GM18519 (cell line): ENCODE results near the gene NKD2.
"Not testable (repeated sequence)": the region's sequence is repeated elsewhere in the genome, so short reads cannot be mapped to it uniquely, and the experiment has no call there.

Experiments used
- ATAC-seq: cut with Tn5 transposase; IDR thresholded peaks from one replicate; pipeline ENCODE4 v1.9.1; 2021; ENCODE audit warnings: mild to moderate bottlenecking, moderate library complexity; ENCODE audit not compliant: unreplicated experiment, low FRiP score

NKD2 gene

DNA sequence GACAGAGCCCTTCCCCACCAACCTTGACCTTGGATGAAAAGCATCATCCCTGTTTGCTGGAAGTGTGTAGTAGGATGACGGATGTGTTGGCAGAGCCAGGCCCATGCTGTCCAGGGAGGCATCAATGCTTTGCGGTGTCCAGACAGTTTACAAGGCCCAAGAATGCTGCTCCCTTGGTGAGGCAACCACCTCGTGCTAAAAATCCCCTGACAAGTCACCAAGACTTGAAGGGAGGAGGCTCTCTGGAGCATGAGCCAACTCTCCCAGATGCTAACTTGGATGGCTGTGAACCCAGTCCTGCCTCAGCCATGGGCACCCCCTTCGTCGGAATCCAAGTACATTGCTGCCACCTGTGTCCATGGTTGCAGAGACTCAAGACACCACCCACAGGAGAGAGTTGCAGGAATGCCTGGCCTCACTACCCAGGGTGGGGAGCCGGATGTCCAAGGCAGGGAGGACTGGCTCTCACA is 9.5 kb upstream of the NKD2 start:
- no peak for ATAC-seq

DNA sequence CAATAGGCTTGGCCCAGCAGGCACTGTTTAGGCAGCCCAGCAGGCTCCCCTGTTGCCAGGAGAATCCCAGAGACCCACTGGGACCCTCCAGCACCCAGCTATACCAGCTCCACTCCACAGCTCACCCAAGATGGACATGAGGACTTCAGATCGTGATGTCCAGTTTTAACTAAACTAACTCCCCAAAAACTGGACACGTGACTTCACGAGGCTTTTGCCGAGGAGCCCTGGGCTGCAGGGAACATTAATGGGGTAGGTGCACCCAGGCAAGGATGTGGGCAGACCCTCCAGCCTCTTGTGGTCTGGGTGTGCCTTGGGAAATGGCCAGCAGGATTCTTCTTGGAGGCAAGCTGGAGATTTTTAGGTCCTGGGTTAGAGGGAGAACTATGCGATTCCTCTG is 8.9 kb upstream of the NKD2 start:
- ATAC-seq, result no peak

DNA sequence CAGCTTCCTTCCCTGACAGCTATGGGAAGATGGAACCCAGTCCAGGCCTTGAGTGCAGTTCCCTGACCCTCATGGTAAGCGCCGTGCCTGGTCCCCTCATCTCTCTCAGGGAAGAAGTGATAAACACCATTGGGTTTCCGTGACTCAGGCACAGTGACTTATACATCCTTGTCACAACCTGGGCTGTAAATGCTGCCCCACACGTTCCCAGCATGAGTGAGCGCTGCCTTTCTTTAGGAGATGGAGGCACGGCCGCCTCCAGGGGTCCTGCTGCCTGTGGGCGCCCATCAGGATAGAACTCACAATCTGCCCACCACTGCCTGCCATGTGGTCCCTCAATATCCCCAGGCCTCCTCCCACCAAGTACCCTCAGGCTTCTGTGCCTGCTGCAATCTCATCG is 8.3 kb upstream of the NKD2 start:
- no peak for ATAC-seq

DNA sequence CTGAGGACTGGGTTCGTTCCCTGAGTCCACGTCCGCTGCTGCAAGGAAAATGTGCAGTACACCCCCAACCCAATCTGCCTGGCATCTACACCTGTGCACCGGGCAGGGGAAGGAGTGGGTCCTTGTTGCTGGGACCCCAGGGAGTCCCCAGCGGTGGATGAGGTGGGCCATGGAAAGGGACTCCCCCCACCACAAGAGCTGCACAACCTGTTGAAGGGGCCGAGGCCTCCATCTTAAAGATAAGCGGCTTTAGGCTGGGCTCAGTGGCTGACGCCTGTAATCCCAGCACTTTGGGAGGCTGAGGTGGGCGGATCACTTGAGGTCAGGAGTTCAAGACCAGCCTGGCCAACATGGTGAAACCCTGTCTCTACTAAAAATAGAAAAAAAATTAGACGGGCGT is 7.8 kb upstream of the NKD2 start:
- ATAC-seq, result not testable (repeated sequence)

DNA sequence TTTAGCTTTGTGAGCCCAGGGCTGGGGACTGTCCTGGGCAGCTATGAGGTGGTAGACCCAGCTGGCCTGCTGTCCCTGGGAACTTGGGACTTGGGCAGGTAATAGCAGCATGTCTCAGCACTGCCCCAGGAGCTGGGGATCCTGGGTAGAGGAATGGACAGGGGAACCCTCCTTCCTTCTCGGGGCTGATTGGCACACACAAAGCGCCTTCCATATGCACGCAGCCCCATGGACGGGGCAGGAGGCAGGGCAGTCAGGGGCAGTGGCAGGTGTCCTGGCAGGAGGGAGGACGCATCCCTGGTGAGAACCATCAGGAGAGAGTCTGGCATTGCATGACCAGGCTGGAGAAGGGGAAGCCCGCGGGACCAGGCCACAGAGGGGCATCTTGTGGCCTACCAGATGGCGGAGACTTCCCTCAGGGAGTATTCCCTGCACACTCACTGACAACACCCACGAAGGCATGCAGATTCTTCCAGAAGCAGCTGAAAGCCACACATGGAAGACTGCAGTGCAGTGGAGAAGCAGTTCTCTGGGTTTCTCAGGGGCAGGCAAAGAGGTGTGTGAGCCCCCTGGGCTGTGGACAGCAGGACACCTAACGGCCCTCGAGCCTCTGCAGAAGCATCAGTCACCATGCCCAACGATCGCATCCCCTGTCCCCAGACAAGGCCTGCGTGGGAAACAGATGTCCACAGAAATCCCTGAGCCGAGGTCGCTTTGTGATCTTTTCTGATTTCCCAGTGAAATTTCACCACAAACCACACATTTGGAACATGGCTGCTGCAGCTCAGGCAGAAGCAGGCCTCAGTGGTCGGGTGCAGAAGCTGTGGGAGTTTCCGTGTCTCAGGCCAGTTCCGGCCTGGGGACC is 7.0 kb upstream of the NKD2 start:
- ATAC-seq, result no peak

DNA sequence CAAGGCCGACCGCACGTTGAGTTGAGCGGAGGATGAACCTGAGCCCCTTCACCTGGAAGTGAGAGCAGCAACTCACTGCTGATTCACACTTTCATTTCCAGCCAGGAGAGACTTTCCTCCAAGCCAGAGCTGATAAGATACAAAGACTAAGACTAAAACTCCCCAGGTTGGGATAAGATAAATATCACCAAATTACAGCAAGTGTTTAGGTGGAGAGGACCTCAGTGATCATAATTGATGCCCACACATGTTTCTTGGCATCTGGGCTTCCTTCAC is 6.4 kb upstream of the NKD2 start:
- ATAC-seq, result no peak

DNA sequence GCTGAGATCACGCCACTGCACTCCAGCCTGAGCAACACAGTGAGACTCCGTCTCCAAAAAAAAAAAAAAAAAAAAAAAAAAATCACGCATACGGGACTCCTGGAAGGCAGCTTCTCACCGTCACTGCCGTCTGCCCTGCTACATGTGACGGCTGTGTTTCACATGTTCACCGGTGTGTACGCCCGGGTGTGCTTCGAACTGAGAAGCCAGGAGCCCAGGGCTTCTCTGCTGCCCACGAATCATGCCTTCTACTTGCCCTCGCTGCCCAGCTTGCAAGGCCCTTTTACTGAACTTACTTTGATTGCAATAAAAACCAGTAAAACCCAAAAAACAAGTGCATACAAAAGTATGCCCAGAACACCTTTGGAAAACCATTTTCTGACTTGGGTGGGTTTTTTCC is 5.8 kb upstream of the NKD2 start:
- no peak for ATAC-seq

DNA sequence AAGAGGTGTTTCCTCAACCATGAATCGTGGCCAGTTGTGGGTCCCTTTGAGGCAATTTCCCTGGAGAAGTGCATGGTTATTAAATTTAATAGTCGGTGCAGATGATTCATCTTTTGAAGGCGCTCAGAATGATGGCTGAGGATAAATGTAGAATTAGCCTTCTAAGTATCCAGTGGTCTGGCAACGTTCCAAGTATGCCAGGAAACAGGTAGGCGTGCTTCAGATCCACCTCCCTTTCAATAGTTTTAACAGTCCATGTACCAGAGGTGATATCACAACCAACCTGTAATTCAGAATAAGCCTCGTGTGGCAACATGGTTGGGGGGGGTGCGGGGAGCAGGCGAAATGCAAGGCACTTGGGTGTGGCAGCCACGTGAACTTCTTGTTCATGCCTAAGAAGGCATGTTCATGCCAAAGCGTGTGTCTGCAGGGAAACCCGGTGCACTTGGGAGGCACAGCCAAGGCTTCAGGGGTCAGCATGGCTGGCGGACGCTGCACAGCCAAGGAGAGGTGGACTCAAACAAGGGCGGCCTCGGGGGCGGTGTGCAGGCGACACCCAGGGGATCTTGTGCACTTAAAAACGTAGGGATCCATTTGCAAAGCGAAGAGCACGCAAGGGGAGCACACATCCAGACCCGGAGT is 5.2 kb upstream of the NKD2 start:
- ATAC-seq, result no peak

DNA sequence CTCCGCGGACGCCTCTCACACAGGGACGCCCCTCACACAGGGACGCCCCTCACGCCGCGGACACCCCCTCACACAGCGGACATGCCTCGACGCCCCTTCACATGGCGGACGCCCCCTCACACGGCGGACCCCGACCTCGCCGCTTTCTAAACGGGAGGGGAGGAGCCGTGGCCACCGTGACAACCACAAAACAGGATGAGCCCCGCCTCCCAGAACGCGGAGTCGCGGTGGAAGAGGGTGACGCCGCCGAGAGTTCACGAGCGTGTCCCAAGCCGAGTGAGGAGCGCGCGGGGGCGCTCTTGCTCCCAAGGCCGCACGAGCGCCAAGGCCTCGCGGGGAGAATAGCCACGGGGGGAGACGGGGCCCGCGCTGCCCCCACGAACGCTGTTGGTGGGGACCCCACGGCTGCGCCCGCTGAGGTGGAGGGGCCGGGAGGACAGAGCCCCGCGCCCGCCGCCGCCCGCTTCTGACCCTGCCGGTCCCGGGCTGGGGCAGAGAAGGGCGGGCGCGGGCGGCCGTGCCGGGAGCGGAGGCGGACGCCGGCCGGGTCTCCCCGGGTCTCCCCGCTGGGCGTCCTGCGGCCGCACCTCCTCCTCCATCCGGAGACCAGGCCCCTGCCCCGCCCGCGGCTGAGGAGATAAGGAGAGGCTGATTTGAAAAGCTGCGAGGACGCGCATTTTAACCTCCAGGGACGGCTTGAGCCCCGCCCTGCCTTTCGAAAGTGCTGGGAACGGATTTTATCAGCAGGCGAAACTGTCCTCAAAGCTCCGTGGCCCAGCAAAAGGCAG is 3.9 kb upstream of the NKD2 start:
- ATAC-seq, result no peak

DNA sequence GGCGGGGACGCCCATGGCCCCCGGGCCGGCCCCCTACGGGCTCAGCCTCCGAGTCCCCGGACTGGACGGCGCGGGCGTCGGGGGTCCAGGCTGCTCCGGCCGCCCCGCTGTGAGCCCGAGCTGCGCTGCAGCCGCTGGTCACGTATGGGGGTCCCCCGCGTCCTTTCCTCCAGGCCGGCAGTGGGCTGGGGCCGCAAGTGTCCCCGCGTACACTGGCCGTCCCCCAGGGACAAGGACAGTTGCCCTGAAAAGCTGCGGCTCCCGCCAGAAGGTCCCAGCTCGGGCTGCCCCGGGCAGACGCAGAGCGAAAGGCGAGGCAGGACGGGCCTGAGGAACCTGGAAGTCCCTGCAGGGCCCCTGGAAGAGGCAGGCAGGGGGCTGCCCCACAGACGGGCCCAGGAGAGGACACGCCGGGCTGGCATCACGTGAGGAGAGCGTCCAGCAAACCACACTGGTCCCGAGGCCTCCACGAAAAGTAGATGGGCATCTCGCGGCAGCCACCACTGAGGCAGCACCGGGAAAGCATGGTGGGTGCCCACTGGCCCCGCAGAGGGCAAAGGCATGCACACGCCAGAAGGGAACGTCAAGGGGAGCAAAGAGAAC is 3.3 kb upstream of the NKD2 start:
- ATAC-seq, result no peak

DNA sequence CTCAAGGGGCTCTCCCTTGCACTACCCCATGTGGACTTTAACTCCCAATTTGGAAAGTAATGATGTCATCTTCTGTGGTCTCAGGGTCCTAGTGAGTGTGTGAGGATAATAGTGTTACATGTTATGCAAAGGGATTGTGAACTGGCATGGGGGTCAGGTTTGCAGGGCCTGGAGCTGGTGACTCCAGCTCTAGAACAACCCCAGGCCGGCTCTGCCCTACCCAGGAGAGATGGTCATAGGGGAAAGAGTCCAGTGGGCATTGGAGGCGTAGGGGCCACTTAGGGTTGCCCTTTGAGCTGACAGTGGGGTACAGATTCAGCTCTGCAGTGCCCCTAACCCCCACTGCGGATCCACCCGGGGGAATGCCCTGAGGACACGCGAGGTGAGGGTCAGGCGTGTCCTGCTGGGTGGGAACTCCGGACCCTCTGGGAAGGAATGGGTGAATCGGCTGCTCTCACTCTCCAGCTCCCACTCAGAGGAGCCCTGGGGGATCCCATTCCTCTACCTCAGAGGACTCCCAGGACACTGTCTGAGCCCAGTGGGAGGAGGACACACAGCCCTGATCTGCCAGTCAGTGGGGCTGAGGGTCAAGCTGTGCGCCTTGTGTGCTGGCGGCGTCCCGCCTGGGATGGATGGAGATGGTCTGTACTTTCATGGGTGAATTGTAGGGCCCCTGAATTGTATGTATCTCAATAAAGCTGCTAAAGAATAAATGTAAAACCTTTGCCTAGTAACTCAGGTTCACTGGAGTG is 2.5 kb upstream of the NKD2 start:
- no peak for ATAC-seq

DNA sequence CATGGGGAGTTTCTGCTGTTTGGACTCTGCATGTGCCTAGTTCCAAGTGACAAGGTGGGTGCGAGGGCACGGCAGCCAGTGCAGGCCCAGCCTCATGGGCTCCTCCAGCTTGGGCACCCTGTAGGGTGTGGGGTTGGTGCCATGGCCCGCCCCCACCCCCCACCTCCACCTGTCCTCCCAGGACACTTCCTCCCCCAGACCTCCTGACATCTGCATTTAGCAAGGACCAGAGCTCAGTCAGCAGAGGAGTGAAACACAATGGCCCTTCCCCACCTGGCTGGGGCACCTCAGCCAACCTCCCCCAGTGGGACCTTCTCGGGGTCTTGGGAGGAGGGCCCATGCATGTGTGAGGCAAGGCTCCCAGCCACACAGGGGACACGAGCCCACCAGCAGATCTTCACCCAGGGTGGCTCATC is 1.9 kb upstream of the NKD2 start:
- ATAC-seq, result no peak

DNA sequence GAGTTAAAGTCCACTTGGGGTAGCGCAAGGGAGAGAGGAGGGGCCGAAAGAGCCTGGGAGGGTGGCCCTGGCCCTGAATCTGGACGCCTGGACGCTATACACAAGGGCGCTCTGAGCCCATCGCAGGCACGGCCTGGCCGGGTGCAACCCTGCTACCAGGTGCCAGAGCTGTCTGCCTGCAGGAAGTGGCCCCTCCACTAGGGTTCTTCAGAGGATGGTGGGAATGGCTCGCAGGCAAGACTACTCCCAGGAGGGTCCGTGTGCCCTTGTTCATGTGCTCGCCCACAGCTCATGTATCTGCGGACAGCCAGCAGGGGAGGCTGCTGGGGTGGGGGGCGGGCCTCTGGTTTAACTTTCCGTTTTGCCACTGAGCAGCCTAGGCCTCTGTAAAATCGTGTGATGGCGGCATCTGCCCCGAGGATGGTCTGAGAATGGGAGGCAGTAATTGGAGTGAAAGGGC is 1.4 kb upstream of the NKD2 start:
- no peak for ATAC-seq

DNA sequence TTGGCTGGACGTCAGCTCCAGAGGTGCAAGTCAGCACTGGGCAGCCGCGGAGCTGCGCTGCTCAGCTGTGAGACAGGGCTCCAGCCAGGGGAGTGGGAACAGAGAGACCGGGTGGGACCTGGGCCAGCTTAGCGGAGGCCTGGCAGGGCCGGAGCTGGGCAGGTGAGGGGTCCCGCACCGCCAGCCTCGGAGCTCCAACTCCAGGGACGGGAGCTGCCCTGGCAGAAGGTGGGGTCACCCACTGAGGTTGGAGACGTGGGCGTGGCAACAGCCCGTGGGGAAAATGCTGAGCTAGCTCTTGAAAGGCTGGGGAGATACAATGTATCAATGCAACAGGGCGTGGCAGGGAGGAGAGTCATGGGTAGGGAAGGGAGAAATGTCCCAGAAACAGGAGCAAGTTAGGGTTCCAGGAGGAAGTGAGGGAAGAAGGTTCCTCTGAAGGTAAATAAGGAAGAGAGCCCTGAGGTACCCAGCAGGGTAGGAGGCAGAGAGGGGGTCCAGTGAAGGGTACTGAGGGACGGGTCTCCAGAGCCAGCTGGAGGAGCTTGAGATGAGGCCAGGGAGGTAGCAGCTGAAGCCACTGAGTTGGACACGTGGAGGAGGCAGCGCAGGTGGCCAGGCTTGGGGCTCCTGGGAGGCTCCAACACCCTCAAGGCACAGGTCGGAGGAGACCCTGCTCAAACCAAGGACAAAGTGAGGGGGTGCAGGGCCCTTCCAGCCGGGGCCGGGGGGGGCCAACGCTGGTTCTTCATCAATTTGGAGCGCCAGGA is 736 bp upstream of the NKD2 start:
- no peak for ATAC-seq

DNA sequence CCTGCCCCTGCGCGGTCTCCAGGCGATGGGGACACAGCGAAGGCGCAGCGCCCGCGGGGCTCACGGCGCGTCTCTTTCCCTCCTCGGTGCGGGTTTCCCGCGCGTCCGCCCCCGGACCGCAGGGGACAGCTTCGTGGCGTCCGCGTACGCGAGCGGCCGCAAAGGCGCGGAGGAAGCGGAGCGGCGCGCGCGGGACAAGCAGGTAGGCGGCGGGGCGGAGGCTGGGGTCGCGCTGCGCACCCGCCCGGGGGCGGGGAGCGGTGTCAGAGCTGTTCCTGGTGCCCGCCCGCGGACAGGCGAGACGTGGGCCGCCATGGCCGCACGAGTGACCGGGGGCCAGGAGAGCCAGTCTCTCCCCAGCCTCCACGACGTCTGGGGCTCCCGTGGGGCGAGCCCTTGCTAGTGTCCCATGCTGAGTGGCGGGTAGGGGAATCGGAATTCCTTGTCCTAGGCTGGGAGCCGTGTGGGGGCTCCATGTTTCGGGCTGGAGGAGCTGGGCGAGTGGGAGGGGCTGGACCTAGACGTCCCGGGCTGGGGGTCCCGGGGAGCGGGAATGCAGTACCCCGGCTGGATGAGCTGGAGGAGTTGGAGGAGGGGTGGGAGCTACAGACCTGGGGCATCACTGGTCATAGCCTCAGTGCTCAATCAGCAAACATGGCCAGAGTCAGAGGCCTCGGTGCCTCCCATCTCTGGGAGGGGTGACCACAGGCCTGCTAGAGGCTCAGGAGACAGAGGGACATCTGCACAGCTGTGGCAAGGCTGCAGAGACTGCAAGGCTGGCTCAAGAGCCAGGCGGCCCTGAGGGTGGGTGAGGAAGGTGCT is 968 bp downstream of the NKD2 start:
- ATAC-seq, result no peak

DNA sequence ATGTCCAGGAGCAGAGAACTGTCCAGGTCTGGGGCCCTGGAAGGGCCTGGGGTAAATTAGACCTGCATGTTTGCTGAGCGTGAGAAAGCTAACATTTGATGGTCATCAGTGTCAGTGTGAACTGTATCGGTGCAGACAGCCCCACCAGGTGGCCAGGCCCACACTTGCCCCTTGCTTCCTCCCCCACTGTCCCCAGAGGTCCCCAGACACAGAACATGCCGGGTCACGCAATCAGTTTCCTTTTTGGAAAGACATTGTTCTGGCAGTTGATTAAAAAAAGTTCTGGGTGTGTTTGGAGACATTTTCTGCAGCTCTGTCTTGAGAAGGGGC is 1.5 kb downstream of the NKD2 start:
- ATAC-seq, result no peak

DNA sequence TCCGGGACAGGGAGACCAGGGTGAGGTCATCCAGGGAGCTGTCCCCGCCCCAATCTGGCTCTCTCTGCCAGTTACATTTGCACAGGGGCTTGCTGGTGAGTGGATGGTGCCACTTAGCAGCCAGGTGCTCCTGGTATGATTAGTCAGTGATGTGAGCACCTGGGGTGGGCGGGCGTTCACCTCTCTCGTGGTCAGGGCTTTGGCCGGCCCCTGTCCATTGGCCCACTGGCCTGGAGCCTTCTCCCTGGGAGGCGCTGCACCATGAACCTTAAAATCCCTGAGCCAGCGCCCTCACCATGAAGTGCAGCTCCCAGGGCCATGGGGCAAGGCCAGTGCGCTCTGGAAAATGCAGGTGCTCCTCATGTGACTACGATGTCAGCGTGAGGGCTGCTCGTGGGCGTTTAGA is 2.0 kb downstream of the NKD2 start:
- no peak for ATAC-seq

DNA sequence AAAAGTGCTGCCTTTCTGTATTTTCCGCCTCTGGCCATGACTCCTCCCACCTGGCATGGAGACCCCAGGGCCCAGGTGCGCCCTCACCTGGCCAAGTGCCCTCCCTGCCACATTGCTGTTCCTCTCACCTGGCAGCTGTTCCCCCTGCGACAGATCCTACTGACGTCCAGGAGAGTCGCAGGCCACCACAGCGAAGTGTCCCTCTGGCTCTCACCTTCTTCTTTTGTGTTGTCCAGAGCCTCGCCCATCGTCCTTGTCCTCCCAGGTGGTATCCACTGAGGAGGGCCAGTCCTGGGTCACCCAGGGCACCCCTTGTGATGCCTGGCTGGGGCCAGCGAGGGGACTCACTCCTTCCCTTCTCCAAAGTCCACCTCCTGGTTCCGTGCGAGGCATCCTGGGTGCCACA is 2.6 kb downstream of the NKD2 start:
- ATAC-seq, result no peak

DNA sequence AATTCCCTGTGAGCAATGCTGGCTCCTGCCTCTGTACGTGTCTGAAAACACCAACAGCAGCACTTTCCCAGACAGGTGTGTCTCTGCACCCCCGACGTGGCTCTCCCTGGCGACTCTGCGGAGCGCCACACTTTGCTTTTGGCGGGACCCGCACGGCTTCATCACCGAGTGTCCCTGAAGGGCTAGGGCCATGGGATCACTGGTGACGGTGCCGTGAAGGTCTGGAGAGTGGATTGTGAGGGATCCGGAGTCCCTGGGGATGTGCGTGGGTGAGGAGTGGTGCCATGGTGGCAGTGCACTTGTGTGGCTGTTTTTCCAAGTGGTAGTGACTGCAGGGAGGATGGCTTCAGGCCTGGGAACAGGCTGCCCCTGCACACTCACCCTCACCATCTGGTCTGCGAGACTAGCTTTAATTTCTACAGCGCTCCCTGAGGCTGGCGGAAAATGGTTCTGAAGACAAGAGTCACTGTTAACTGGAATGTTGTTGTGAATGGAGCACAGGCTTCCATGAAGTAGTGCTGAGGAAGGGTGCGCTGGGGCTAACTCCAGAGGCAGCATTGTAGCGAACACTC is 3.2 kb downstream of the NKD2 start:
- no peak for ATAC-seq
